KOPT-K1 (cell line): ENCODE measurements around the gene AGRP.

Experiments
- H3K27ac ChIP-seq: fragments of 200-600 bp; sonication (generic); 2 replicates; pipeline ENCODE4 v1.5.1; 2016; ENCODE audit warnings: antibody characterized with exemption, mild to moderate bottlenecking, low read depth, low read length; ENCODE audit not compliant: poor library complexity, severe bottlenecking
- H3K36me3 ChIP-seq: fragments of 200-600 bp; sonication (generic); 2 replicates; pipeline ENCODE4 v1.5.1; 2017; ENCODE audit warnings: antibody characterized with exemption, mild to moderate bottlenecking, low read length, moderate library complexity; ENCODE audit not compliant: insufficient read depth
- H3K9me3 ChIP-seq: fragments of 200-600 bp; sonication (generic); 2 replicates; pipeline ENCODE4 v1.5.1; 2017; ENCODE audit warnings: antibody characterized with exemption, low read length, mild to moderate bottlenecking; ENCODE audit not compliant: insufficient read depth, poor library complexity, severe bottlenecking

Gene AGRP

GRCh38 chr16:67435758-67436164 is 47.6 kb downstream of the AGRP start:
- no peaks in the 10 kb centered on the region for H3K9me3 ChIP-seq
- H3K27ac ChIP-seq, result no peak overlapping the region
- H3K36me3 ChIP-seq, result peaks cover 23% of the 10 kb centered on the region; the same call in 1 of the 2 replicates

- H3K9me3 ChIP-seq, result no peaks in the 10 kb centered on the region
- no peak overlapping the region for H3K27ac ChIP-seq
- peaks cover 12% of the 10 kb centered on the region; the same call in 1 of the 2 replicates for H3K36me3 ChIP-seq
Measured at GRCh38 chr16:67433131-67433719, 50.1 kb downstream of the AGRP start.
